Measurements from ENCODE around the gene GUCD1. TPM values are rescaled to one million over a fixed set of nuclear protein-coding genes. Genes with fewer than 3 reads are reported as not detected.

GUCD1 gene
- total RNA-seq, 4 donors from 2014 or later = 92.8 to 262 (median 144) TPM

GRCh38 chr22:24504540-24504939 is 50.4 kb downstream of the GUCD1 start:
- TF ChIP-seq CTCF (IDR thresholded peaks at IDR 0.05; ENCODE audit: low read depth) = no peak

GRCh38 chr22:24503843-24504338 is 51.0 kb downstream of the GUCD1 start:
- no peak for TF ChIP-seq CTCF (IDR thresholded peaks at IDR 0.05; ENCODE audit: low read depth)

- no peak for TF ChIP-seq CTCF (IDR thresholded peaks at IDR 0.05; ENCODE audit: low read depth)
Measured at GRCh38 chr22:24503137-24503842, 51.6 kb downstream of the GUCD1 start.

GRCh38 chr22:24502541-24502940 is 52.4 kb downstream of the GUCD1 start:
- no peak for TF ChIP-seq CTCF (IDR thresholded peaks at IDR 0.05; ENCODE audit: low read depth)

- TF ChIP-seq CTCF (IDR thresholded peaks at IDR 0.05; ENCODE audit: low read depth) = no peak
Measured at GRCh38 chr22:24502034-24502433, 52.9 kb downstream of the GUCD1 start.

- no peak for TF ChIP-seq CTCF (IDR thresholded peaks at IDR 0.05; ENCODE audit: low read depth)
Measured at GRCh38 chr22:24501301-24502005, 53.5 kb downstream of the GUCD1 start.

GRCh38 chr22:24500277-24500820 is 54.6 kb downstream of the GUCD1 start:
- no peak for TF ChIP-seq CTCF (IDR thresholded peaks at IDR 0.05; ENCODE audit: low read depth)
